ENCODE results near the gene RAB31. TPM values are rescaled to one million over a fixed set of nuclear protein-coding genes. Genes with fewer than 3 reads are reported as not detected.
A peak's percentile ranks its signal among the peaks of the same experiment; 100 is the strongest.

The RAB31 gene
- total and polyA plus RNA-seq, 2 of the 13 experiments (the other 11 are each of a cell fraction or from before 2014, with no cell fraction given), result 1.1 to 1.7 TPM

DNA sequence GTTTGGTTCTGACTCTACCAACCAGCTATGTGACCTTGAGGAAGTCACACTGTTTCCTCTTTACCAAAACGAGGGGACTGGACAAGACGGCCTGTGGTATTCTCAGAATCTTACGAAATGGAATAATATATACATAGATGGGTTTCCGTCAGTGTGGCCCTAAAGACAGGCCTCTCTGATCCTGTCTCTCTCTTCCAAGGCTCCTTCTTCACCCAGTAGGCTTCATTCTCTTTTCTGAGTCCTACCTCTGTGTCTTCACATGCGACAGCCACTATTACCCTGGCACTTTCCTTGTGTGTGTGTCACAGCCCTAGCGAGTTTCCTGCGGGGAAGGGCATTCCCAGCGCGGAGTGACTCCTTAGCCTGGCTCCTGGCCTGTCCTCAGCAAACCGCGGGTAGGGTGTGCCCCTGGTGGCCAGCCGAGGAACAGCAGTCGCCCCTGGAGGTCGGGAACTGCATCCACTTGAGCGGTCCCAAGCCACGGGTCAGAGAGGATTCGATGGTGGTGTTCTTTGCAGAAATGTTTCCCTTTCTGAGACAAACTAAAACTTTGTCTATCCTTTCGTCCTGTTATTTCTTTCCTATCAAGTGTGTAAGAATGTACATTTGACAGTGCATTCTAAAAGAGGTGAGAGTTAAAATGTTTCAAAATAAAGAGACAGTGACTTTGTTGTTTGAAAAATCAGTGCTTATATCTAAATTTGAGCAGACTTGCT is 63.3 kb downstream of the RAB31 start:
- intact Hi-C loops (cut with micrococcal nuclease; ENCODE audit: unreplicated experiment), result loop anchor here (2.0 to 10.0 kb wide), 2 partner anchors 87 to 197 kb away; no protein-coding TSS in a partner anchor
- TF ChIP-seq ZNF605 (CRISPR knock-in tag; IDR thresholded peaks at IDR 0.05) (peak; percentile 7; the same call in 1 of the 2 replicates), ZFX (CRISPR knock-in tag; IDR thresholded peaks at IDR 0.05; ENCODE audit: low read depth) (peak; percentile 49), AGO1 (IDR thresholded peaks at IDR 0.05; ENCODE audit: low read depth, low read length, poor library complexity, severe bottlenecking) (no peak), PHF8 (CRISPR knock-in tag; IDR thresholded peaks at IDR 0.05) (peak; percentile 18; the same call in 1 of the 2 replicates), BRCA1 (CRISPR knock-in tag; IDR thresholded peaks at IDR 0.05) (0 out of 2 replicates have a peak, but pooled peaks have one; percentile 41), ZNF350 (CRISPR knock-in tag; IDR thresholded peaks at IDR 0.05; ENCODE audit: borderline replicate concordance, low read depth) (peak; percentile 31; the same call in 1 of the 2 replicates), ZMYM4 (CRISPR knock-in tag; IDR thresholded peaks at IDR 0.05) (peak; percentile 62), NPAS2 (CRISPR knock-in tag; IDR thresholded peaks at IDR 0.05; ENCODE audit: borderline replicate concordance) (no peak), ZMYM3 (CRISPR knock-in tag; IDR thresholded peaks at IDR 0.05) (peak; percentile 52), ZNF660 (CRISPR knock-in tag; IDR thresholded peaks at IDR 0.05; ENCODE audit: borderline replicate concordance, low read depth) (no peak), FOSL2 (CRISPR knock-in tag; IDR thresholded peaks at IDR 0.05) (peak; percentile 49; the same call in 1 of the 2 replicates), SMC3 (IDR thresholded peaks at IDR 0.05; ENCODE audit: low read length) (peak; percentile 49), SATB2 (CRISPR knock-in tag; IDR thresholded peaks at IDR 0.05) (no peak), ZNF510 (CRISPR knock-in tag; IDR thresholded peaks at IDR 0.05; ENCODE audit: low read depth) (no peak), TRIM24 (CRISPR knock-in tag; IDR thresholded peaks at IDR 0.05) (no peak)
- TF ChIP-seq, protein P1, sequence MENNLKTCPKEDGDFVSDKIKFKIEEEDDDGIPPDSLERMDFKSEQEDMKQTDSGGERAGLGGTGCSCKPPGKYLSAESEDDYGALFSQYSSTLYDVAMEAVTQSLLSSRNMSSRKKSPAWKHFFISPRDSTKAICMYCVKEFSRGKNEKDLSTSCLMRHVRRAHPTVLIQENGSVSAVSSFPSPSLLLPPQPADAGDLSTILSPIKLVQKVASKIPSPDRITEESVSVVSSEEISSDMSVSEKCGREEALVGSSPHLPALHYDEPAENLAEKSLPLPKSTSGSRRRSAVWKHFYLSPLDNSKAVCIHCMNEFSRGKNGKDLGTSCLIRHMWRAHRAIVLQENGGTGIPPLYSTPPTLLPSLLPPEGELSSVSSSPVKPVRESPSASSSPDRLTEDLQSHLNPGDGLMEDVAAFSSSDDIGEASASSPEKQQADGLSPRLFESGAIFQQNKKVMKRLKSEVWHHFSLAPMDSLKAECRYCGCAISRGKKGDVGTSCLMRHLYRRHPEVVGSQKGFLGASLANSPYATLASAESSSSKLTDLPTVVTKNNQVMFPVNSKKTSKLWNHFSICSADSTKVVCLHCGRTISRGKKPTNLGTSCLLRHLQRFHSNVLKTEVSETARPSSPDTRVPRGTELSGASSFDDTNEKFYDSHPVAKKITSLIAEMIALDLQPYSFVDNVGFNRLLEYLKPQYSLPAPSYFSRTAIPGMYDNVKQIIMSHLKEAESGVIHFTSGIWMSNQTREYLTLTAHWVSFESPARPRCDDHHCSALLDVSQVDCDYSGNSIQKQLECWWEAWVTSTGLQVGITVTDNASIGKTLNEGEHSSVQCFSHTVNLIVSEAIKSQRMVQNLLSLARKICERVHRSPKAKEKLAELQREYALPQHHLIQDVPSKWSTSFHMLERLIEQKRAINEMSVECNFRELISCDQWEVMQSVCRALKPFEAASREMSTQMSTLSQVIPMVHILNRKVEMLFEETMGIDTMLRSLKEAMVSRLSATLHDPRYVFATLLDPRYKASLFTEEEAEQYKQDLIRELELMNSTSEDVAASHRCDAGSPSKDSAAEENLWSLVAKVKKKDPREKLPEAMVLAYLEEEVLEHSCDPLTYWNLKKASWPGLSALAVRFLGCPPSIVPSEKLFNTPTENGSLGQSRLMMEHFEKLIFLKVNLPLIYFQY (CRISPR knock-in tag; IDR thresholded peaks at IDR 0.05; ENCODE audit: borderline replicate concordance), result no peak

More for the DNA sequence above, 63.3 kb downstream of the RAB31 start:
- DNase-seq (ENCODE audit: low spot score) (peak; percentile 53), ATAC-seq (peak; percentile 99), FAIRE-seq (peak; percentile 28)
- Histone ChIP-seq H3K36me3 (replicated peaks in 1 of 2; ENCODE audit: control insufficient read depth in 1 of 2, insufficient read depth in 2 of 2, low read length in 2 of 2) (no peaks in the 10 kb centered on the region), H3K9me3 (ENCODE audit: low read length) (no peaks in the 10 kb centered on the region), H4K20me1 (ENCODE audit: insufficient read depth, low read length) (no peaks in the 10 kb centered on the region), H3K4me3 (replicated peaks in 1 of 3; ENCODE audit: insufficient read depth in 1 of 3, low read depth in 2 of 3, low read length in 3 of 3) (peak overlapping the region in 1 of 3 experiments; percentile 51; a peak in 2 of 6 replicates), H2AFZ (ENCODE audit: low read length) (no peak overlapping the region), H3K79me2 (ENCODE audit: insufficient read depth, low read length) (no peaks in the 10 kb centered on the region), H3K27me3 (ENCODE audit: control insufficient read depth in 1 of 2, insufficient read depth in 2 of 2, low read length in 2 of 2) (peaks cover 0 to 5% of the 10 kb centered on the region in 2 experiments; a peak in 1 of 5 replicates), H3K4me1 (ENCODE audit: insufficient read depth, low read length) (peaks cover 17% of the 10 kb centered on the region), H3K4me2 (ENCODE audit: low read depth, low read length) (peak overlapping the region; percentile 70), H3K27ac (ENCODE audit: extremely low read length, insufficient read depth, low read length) (no peak overlapping the region), H3K9ac (ENCODE audit: insufficient read depth, low read depth, low read length) (no peak overlapping the region)
- WGBS (ENCODE audit: low lambda C conversion rate), result 15% methylated on average over 17 of the region's 18 CpGs
- in situ Hi-C loops (cut with HindIII; ENCODE audit: extremely low pct_ligation_motif_present, low pct_unique_long_range_greater_than_20kb), result no loop called here
- ChIA-PET POLR2A (no interaction called here), CTCF (ENCODE audit: low intra/inter-chr PET ratio, low total read pairs) (interaction anchor here (2.9 kb wide), 1 partner anchor 196 kb away, joined by 27 read pairs; no protein-coding TSS in a partner anchor)
- no TSS peak for BruUV-seq (replicated peaks)
